IMR-90 (cell line): ENCODE measurements around the gene FITM1. TPM values are rescaled to one million over a fixed set of nuclear protein-coding genes. Genes with fewer than 3 reads are reported as not detected.

ENCODE experiments used
- ATAC-seq: fragments of 200-7000 bp; cut with Tn5 transposase; 2 replicates; pipeline ENCODE4 v1.9.1; 2020; ENCODE audit warnings: low read depth, mild to moderate bottlenecking, moderate library complexity
- BruUV-seq: library from RNA; stranded (reverse); fragments of 400-500 nt; replicated peaks from 2 replicates; lab custom pipeline; 2021; lab: Mats Ljungman, UMichigan
- CTCF ChIA-PET: fragments of 300-600 bp; formaldehyde crosslinking; extraction: SDS; loops from one replicate; lab custom pipeline; 2021; ENCODE audit warnings: antibody characterized with exemption; lab: Yijun Ruan, JAX
- POLR2A ChIA-PET: fragments of 300-600 bp; sonication (Branson Sonifier 250); formaldehyde crosslinking; loops from one replicate; lab custom pipeline; 2022; ENCODE audit warnings: antibody characterized with exemption; ENCODE audit not compliant: unreplicated experiment; lab: Charles Lee
- DNase-seq: peaks from one replicate; pipeline ENCODE4 v3.0.0; 2013
- H2AFZ ChIP-seq: replicated peaks from 2 replicates; pipeline ENCODE3; 2013; ENCODE audit warnings: low read length, mild to moderate bottlenecking; ENCODE audit not compliant: poor library complexity
- H2AK5ac ChIP-seq: 2 replicates; pipeline ENCODE4 v1.6.1; 2013; ENCODE audit warnings: low read depth, low read length, inconsistent platforms
- H2AK9ac ChIP-seq: replicated peaks from 2 replicates; pipeline ENCODE3; 2013; ENCODE audit warnings: mild to moderate bottlenecking, low read depth, low read length, moderate library complexity; ENCODE audit not compliant: poor library complexity
- H2BK120ac ChIP-seq: 2 replicates; pipeline ENCODE4 v1.6.1; 2013; ENCODE audit warnings: low read depth, low read length, inconsistent platforms
- H2BK15ac ChIP-seq: 3 replicates; pipeline ENCODE4 v1.6.1; 2013; ENCODE audit warnings: low read depth, low read length, inconsistent platforms
- H2BK20ac ChIP-seq: 2 replicates; pipeline ENCODE4 v1.6.1; 2013; ENCODE audit warnings: low read depth, mild to moderate bottlenecking, inconsistent platforms, low read length, moderate library complexity
- H2BK5ac ChIP-seq: 2 replicates; pipeline ENCODE4 v1.6.1; 2013; ENCODE audit warnings: mild to moderate bottlenecking, low read depth, low read length, inconsistent platforms; ENCODE audit not compliant: poor library complexity, severe bottlenecking
- H3K14ac ChIP-seq: replicated peaks from 2 replicates; pipeline ENCODE4 v1.6.1; 2013; ENCODE audit warnings: low read depth, low read length, inconsistent platforms
- H3K18ac ChIP-seq: 2 replicates; pipeline ENCODE4 v1.6.1; 2013; ENCODE audit warnings: low read depth, low read length, control low read depth
- H3K23ac ChIP-seq: 2 replicates; pipeline ENCODE4 v1.6.1; 2013; ENCODE audit warnings: low read depth, low read length, inconsistent platforms
- H3K27ac ChIP-seq: 2 replicates; pipeline ENCODE4 v1.5.1; 2013; ENCODE audit warnings: mild to moderate bottlenecking, control low read depth, low read length; ENCODE audit not compliant: insufficient read depth
- H3K27me3 ChIP-seq: 2 replicates; pipeline ENCODE4 v1.6.1; 2013; ENCODE audit warnings: low read length; ENCODE audit not compliant: control insufficient read depth, insufficient read depth
- H3K36me3 ChIP-seq: 2 replicates; pipeline ENCODE4 v1.6.1; 2013; ENCODE audit warnings: low read length, mixed read lengths; ENCODE audit not compliant: control insufficient read depth, insufficient read depth
- H3K4ac ChIP-seq: 2 replicates; pipeline ENCODE4 v1.6.1; 2013; ENCODE audit warnings: low read depth, low read length, inconsistent platforms
- H3K4me1 ChIP-seq: 2 replicates; pipeline ENCODE4 v1.6.1; 2013; ENCODE audit warnings: low read length, mixed read lengths; ENCODE audit not compliant: control insufficient read depth, insufficient read depth
- H3K4me2 ChIP-seq: 2 replicates; pipeline ENCODE4 v1.6.1; 2013; ENCODE audit warnings: low read depth, mild to moderate bottlenecking, control low read depth, low read length, moderate library complexity
- H3K4me3 ChIP-seq: 2 replicates; pipeline ENCODE4 v1.5.1; 2013; ENCODE audit warnings: low read depth, mild to moderate bottlenecking, control low read depth, low read length, moderate library complexity; ENCODE audit not compliant: insufficient read depth
- H3K56ac ChIP-seq: 2 replicates; pipeline ENCODE4 v1.6.1; 2013; ENCODE audit warnings: low read length, inconsistent platforms; ENCODE audit not compliant: insufficient read depth; ENCODE audit errors: extremely low read depth
- H3K79me1 ChIP-seq, 2 experiments: 2 replicates each; pipeline ENCODE4 v1.6.1; 2013; ENCODE audit warnings: low read length in 2 of 2, inconsistent platforms in 1 of 2, low read depth in 1 of 2
- H3K9ac ChIP-seq: 2 replicates; pipeline ENCODE4 v1.6.1; 2013; ENCODE audit warnings: low read depth, low read length, control low read depth
- H3K9me1 ChIP-seq: 2 replicates; pipeline ENCODE4 v1.6.1; 2013; ENCODE audit warnings: low read length, inconsistent platforms; ENCODE audit not compliant: insufficient read depth
- H3K9me3 ChIP-seq: 2 replicates; pipeline ENCODE4 v1.6.1; 2013; ENCODE audit warnings: low read length; ENCODE audit not compliant: control insufficient read depth, insufficient read depth
- H4K20me1 ChIP-seq: 2 replicates; pipeline ENCODE4 v1.6.1; 2013; ENCODE audit warnings: low read length, inconsistent platforms; ENCODE audit not compliant: insufficient read depth
- H4K5ac ChIP-seq: 2 replicates; pipeline ENCODE4 v1.6.1; 2013; ENCODE audit warnings: mild to moderate bottlenecking, low read depth, low read length, control low read depth
- H4K8ac ChIP-seq, 2 experiments: 2 replicates each; pipeline ENCODE4 v1.6.1; 2013; ENCODE audit warnings: low read depth in 2 of 2, low read length in 2 of 2, control low read depth in 1 of 2, inconsistent platforms in 1 of 2
- H4K91ac ChIP-seq: 2 replicates; pipeline ENCODE4 v1.6.1; 2013; ENCODE audit warnings: low read depth, low read length, inconsistent platforms; ENCODE audit not compliant: insufficient read depth
- BHLHE40 ChIP-seq: fragments of 150-350 bp; IDR thresholded peaks from 2 replicates; pipeline ENCODE4 v1.6.1; 2016; ENCODE audit warnings: mild to moderate bottlenecking, low read depth, low read length
- CEBPB ChIP-seq: IDR thresholded peaks from 2 replicates; pipeline ENCODE4 v1.6.1; 2012; ENCODE audit warnings: low read depth, low read length, improper control_type of control experiment
- CHD1 ChIP-seq: IDR thresholded peaks from 2 replicates; pipeline ENCODE4 v1.6.1; 2012; ENCODE audit warnings: low read depth, low read length, improper control_type of control experiment
- FOS ChIP-seq: fragments of 150-350 bp; IDR thresholded peaks from 2 replicates; pipeline ENCODE4 v1.6.1; 2016; ENCODE audit warnings: low read depth, low read length
- MAZ ChIP-seq: IDR thresholded peaks from 2 replicates; pipeline ENCODE4 v1.6.1; 2012; ENCODE audit warnings: low read depth, mild to moderate bottlenecking, low read length, improper control_type of control experiment, moderate library complexity, borderline replicate concordance
- MXI1 ChIP-seq: IDR thresholded peaks from 2 replicates; pipeline ENCODE4 v1.6.1; 2012; ENCODE audit warnings: low read depth, mild to moderate bottlenecking, low read length, moderate library complexity, borderline replicate concordance
- NFE2L2 ChIP-seq: fragments of 150-350 bp; IDR thresholded peaks from 2 replicates; pipeline ENCODE4 v1.6.1; 2016; ENCODE audit warnings: low read depth, mild to moderate bottlenecking, low read length
- POLR2A ChIP-seq: IDR thresholded peaks from 2 replicates; pipeline ENCODE4 v1.6.1; 2012; ENCODE audit warnings: mild to moderate bottlenecking, low read depth, low read length
- RAD21 ChIP-seq: IDR thresholded peaks from 2 replicates; pipeline ENCODE4 v1.6.1; 2012; ENCODE audit warnings: low read length, improper control_type of control experiment
- RCOR1 ChIP-seq: IDR thresholded peaks from 2 replicates; pipeline ENCODE4 v1.6.1; 2012; ENCODE audit warnings: mild to moderate bottlenecking, low read length, improper control_type of control experiment; ENCODE audit not compliant: insufficient replicate concordance
- RFX5 ChIP-seq: IDR thresholded peaks from 2 replicates; pipeline ENCODE4 v1.8.0; 2012; ENCODE audit warnings: low read depth, mild to moderate bottlenecking, low read length, moderate library complexity
- SMC3 ChIP-seq: fragments of 150-350 bp; IDR thresholded peaks from 2 replicates; pipeline ENCODE4 v1.6.1; 2016; ENCODE audit warnings: low read depth, mild to moderate bottlenecking, antibody characterized with exemption, low read length, moderate library complexity
- WGBS, 2 experiments: methylation state at CpG; one replicate each; pipeline versions ENCODE4 v1.1.5 to v1.1.7; 2013; ENCODE audit warnings: missing lambda C conversion rate in 2 of 2; ENCODE audit not compliant: insufficient read length in 1 of 2; ENCODE audit errors: extremely low coverage in 2 of 2; 5-methylcytosine and 5-hydroxymethylcytosine counted together
- dilution Hi-C: fragments of 300-500 bp; cut with HindIII; formaldehyde crosslinking; loops from one replicate; pipeline ENCODE4 v1.14.3; 2018; ENCODE audit warnings: low sequenced_read_pairs; ENCODE audit not compliant: unreplicated experiment
- in situ Hi-C: fragments of 300-500 bp; cut with MboI; formaldehyde crosslinking; loops from 3 replicates; pipeline ENCODE4 v1.14.3; 2019; ENCODE audit warnings: low sequenced_read_pairs, inconsistent platforms, mixed read lengths
- intact Hi-C: fragments of 100-400 bp; cut with micrococcal nuclease; formaldehyde crosslinking; loops from 2 replicates; pipeline ENCODE4 v1.10.0; 2022
- polyA plus RNA-seq, 3 experiments: library from polyadenylated mRNA; depleted of rRNA; stranded (reverse); fragments of >200 nt; gene quantifications; 2 replicates each; pipeline ENCODE4 v1.2.3, GENCODE V29; 2012; ENCODE audit warnings: low replicate concordance in 1 of 3
- total RNA-seq: library from RNA; depleted of rRNA; stranded (reverse); fragments of >200 nt; gene quantifications from 2 replicates; pipeline ENCODE4 v1.2.3, GENCODE V29; 2012
- TF ChIP-seq, protein P1 (sequence below): fragments of 150-350 bp; IDR thresholded peaks from 2 replicates; pipeline ENCODE4 v1.6.1; 2016; ENCODE audit warnings: low read depth, mild to moderate bottlenecking, low read length, moderate library complexity, borderline replicate concordance
- TF ChIP-seq, protein P2 (sequence below): fragments of 150-350 bp; IDR thresholded peaks from 2 replicates; pipeline ENCODE4 v1.6.1; 2017; ENCODE audit warnings: mild to moderate bottlenecking, antibody characterized with exemption, low read length, low read depth
- TF ChIP-seq, protein P3 (sequence below): conservative IDR thresholded peaks from 2 replicates; pipeline ENCODE4 v1.5.1; 2012; ENCODE audit warnings: mild to moderate bottlenecking, low read depth, low read length, improper control_type of control experiment

FITM1 gene
- total and polyA plus RNA-seq, 2 of the 4 experiments (the other 2 are of a cell fraction) = not detected

DNA sequence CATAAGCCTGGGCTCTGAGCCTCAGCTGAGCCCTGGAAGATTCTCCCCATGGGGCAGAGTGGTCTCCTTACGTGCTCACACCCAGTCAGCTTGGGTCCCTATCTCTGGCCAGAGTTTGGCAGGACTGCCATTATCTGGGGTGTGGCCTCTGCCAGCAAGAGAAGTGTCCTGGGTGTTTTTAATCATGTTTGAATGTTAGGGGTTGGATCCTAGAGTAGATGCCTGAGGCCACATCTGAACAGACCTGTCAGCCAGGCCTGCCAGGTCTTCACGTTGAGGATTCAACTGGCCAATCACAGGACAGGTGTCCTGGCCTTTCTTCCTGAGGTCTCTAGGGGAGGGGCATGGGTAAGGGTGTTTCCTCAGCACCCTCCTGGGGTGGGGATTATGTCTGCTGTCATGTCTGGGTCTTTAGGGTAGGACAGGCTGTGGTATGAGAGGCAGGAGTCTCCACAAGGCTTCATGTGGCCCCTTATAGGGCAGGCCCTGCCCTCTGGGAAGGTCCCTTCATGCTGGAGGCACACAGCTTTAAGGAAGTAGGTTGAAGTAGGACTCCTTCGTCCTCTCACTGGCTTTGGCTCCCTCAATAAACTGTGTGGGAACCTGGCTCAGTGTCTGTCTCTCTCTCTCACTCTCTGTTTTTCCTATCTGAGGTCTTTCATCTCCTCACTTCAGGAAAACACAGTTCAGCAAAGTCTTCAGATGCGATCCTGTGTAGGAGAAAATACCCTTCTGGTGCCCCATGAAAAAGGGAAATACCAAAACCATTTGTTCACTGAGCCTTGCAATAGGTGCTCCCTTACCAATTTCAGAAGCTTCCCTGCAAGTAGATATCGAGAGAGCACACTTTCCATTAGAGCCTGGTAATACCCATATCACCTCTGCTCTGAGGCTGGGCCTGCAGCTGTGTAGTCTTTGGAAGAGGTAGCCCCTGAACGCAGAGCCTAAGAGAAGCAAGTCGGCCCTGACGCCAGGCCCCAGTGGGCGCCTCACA, 6.7 kb upstream of the FITM1 start:
- no peaks in the 10 kb centered on the region for H3K4me1 ChIP-seq
- peaks cover 31% of the 10 kb centered on the region for H3K36me3 ChIP-seq
- H4K91ac ChIP-seq = no peak overlapping the region
- H4K8ac ChIP-seq = no peak overlapping the region
- H2BK5ac ChIP-seq = no peak overlapping the region
- no peak overlapping the region for H3K23ac ChIP-seq
- no peak overlapping the region for H2BK120ac ChIP-seq
- in situ Hi-C loops (no loop called here), intact Hi-C loops (no loop called here), dilution Hi-C loops (no loop called here)
- H4K20me1 ChIP-seq = no peaks in the 10 kb centered on the region
- no peak overlapping the region for H3K27ac ChIP-seq
- no peak overlapping the region for H2AK5ac ChIP-seq
- H3K56ac ChIP-seq = no peak overlapping the region
- H3K9ac ChIP-seq = no peak overlapping the region
- ATAC-seq (no peak), DNase-seq (no peak)
- ChIA-PET POLR2A (no interaction called here), CTCF (no interaction called here)
- no peaks in the 10 kb centered on the region for H3K27me3 ChIP-seq
- no peak overlapping the region for H2AFZ ChIP-seq
- no CpG with 5 or more reads among the region's 9 CpGs for WGBS, 2 experiments
- no peak overlapping the region for H3K4me3 ChIP-seq
- H3K9me3 ChIP-seq = no peaks in the 10 kb centered on the region
- H3K18ac ChIP-seq = no peak overlapping the region
- no peak overlapping the region for H3K4me2 ChIP-seq
- H3K4ac ChIP-seq = no peak overlapping the region
- H3K14ac ChIP-seq = no peak overlapping the region
- H2BK20ac ChIP-seq = no peak overlapping the region
- no peaks in the 10 kb centered on the region for H3K79me1 ChIP-seq
- H2AK9ac ChIP-seq = no peak overlapping the region
- H4K5ac ChIP-seq = no peak overlapping the region
- H2BK15ac ChIP-seq = no peak overlapping the region
- H3K9me1 ChIP-seq = no peaks in the 10 kb centered on the region
- BruUV-seq = no TSS peak
- TF ChIP-seq, protein P1, sequence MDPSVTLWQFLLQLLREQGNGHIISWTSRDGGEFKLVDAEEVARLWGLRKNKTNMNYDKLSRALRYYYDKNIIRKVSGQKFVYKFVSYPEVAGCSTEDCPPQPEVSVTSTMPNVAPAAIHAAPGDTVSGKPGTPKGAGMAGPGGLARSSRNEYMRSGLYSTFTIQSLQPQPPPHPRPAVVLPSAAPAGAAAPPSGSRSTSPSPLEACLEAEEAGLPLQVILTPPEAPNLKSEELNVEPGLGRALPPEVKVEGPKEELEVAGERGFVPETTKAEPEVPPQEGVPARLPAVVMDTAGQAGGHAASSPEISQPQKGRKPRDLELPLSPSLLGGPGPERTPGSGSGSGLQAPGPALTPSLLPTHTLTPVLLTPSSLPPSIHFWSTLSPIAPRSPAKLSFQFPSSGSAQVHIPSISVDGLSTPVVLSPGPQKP = no peak
- TF ChIP-seq RCOR1 (no peak), MXI1 (no peak), CEBPB (no peak), RAD21 (no peak), NFE2L2 (no peak), BHLHE40 (no peak), RFX5 (no peak), POLR2A (no peak), MAZ (no peak), CHD1 (no peak), FOS (no peak), SMC3 (no peak)
- TF ChIP-seq, protein P2, sequence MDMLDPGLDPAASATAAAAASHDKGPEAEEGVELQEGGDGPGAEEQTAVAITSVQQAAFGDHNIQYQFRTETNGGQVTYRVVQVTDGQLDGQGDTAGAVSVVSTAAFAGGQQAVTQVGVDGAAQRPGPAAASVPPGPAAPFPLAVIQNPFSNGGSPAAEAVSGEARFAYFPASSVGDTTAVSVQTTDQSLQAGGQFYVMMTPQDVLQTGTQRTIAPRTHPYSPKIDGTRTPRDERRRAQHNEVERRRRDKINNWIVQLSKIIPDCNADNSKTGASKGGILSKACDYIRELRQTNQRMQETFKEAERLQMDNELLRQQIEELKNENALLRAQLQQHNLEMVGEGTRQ = no peak
- TF ChIP-seq, protein P3, sequence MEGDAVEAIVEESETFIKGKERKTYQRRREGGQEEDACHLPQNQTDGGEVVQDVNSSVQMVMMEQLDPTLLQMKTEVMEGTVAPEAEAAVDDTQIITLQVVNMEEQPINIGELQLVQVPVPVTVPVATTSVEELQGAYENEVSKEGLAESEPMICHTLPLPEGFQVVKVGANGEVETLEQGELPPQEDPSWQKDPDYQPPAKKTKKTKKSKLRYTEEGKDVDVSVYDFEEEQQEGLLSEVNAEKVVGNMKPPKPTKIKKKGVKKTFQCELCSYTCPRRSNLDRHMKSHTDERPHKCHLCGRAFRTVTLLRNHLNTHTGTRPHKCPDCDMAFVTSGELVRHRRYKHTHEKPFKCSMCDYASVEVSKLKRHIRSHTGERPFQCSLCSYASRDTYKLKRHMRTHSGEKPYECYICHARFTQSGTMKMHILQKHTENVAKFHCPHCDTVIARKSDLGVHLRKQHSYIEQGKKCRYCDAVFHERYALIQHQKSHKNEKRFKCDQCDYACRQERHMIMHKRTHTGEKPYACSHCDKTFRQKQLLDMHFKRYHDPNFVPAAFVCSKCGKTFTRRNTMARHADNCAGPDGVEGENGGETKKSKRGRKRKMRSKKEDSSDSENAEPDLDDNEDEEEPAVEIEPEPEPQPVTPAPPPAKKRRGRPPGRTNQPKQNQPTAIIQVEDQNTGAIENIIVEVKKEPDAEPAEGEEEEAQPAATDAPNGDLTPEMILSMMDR = no peak
